ENCODE data around the gene MAN1C1.

DNA sequence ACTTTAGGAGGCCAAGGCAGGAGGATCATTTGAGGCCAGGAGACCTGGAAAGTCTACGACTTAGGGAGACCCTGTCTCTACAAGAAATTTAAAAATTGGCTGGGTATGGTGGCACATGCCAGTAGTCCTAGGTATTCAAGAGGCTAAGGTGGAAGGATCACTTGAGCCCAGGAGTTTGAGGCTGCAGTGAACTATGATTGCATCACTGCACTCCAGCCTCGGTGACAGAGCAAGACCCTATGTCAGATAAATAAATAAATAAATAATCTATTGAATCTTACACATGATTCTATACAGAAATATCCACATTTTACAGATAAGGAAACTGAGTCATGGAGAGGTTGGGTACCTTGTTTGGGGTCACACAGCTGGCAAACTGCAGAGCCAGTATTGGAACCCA is 89.1 kb downstream of the MAN1C1 start:
- TF ChIP-seq, protein P1, sequence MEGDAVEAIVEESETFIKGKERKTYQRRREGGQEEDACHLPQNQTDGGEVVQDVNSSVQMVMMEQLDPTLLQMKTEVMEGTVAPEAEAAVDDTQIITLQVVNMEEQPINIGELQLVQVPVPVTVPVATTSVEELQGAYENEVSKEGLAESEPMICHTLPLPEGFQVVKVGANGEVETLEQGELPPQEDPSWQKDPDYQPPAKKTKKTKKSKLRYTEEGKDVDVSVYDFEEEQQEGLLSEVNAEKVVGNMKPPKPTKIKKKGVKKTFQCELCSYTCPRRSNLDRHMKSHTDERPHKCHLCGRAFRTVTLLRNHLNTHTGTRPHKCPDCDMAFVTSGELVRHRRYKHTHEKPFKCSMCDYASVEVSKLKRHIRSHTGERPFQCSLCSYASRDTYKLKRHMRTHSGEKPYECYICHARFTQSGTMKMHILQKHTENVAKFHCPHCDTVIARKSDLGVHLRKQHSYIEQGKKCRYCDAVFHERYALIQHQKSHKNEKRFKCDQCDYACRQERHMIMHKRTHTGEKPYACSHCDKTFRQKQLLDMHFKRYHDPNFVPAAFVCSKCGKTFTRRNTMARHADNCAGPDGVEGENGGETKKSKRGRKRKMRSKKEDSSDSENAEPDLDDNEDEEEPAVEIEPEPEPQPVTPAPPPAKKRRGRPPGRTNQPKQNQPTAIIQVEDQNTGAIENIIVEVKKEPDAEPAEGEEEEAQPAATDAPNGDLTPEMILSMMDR (IDR thresholded peaks at IDR 0.05) = no peak
- TF ChIP-seq EP300 (IDR thresholded peaks at IDR 0.05) (no peak), POLR2A (IDR thresholded peaks at IDR 0.05) (no peak)
